Right renal cortex interstitium (tissue), 3 donors: Measurements from ENCODE around the gene FIG4. TPM values are rescaled to one million over a fixed set of nuclear protein-coding genes. Genes with fewer than 3 reads are reported as not detected.
A peak's percentile ranks its signal among the peaks of the same experiment; 100 is the strongest.
"Not testable (repeated sequence)": the region's sequence is repeated elsewhere in the genome, so short reads cannot be mapped to it uniquely, and the experiment has no call there.

ENCODE experiments used
- DNase-seq, 3 donors: peaks; one replicate each; pipeline ENCODE4 v3.0.0-alpha.2; 2013; ENCODE audit warnings: low read depth in 3 of 3, low spot score in 2 of 3
- polyA plus RNA-seq, 3 donors: library from polyadenylated mRNA; unstranded; fragments of 120-200 nt; gene quantifications; one replicate each; pipeline ENCODE4 v1.2.1, GENCODE V29; 2013; ENCODE audit not compliant: insufficient read length in 3 of 3

FIG4 gene
- polyA plus RNA-seq, 3 donors = 25.6 to 26.7 (median 25.8) TPM

DNA sequence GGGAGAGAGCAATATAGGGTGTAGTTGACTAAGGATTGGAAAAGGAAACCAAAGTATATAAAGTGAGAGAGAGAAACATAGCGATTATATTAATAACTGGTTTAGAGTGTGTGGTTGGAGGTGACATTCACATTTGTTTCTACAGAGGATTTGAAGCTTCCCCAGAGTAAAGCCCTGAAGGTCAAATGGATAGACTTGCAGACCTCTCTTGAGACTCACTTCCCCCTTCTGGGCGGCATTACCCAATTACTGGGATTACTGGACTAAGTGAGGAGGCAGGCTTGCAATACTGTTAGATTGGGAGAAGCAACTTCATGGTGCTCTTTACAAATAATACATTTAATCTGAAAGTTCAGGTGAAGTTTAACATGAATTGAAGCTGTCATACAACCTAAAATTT is 10.7 kb downstream of the FIG4 start:
- no peak for DNase-seq

DNA sequence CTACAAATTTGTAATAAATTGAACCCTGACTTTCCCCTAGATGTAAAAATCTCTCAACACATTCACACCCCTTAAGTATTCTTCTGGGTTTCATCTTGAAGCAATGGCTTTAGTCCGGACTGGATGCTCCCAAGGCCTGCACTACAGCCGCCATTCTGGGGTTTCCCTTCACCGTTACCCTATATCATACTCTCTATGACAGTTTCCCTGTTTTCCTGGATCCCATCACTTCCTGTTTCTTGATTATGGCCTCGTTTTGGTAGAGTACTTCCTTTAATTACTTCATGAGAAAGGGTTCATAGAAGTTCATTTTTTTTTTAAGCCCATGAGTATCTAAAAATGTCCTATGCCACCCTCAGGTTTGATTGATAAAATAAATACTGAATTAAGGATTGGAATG is 11.7 kb downstream of the FIG4 start:
- no peak for DNase-seq

DNA sequence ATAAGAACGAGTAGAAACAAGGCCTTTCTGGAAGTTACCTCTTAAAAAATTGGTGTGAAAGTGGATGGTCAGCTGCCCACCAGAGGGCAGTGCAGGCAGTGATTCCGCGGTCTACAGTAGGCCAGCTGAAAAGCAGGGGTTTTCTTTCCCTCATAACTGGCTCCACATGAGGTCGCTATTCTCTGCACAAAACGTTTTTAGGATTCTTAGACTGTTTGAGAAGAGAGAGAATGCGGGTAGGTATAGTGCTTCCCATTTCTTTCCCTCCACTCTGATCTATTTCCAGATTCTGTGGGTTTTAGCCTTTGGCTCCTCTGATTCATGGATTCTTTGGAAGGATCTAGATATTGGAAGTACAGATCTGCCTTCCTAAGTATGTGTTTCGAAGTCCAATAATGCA is 14.2 kb downstream of the FIG4 start:
- DNase-seq = peak; percentile 80 to 82 (median 82)

DNA sequence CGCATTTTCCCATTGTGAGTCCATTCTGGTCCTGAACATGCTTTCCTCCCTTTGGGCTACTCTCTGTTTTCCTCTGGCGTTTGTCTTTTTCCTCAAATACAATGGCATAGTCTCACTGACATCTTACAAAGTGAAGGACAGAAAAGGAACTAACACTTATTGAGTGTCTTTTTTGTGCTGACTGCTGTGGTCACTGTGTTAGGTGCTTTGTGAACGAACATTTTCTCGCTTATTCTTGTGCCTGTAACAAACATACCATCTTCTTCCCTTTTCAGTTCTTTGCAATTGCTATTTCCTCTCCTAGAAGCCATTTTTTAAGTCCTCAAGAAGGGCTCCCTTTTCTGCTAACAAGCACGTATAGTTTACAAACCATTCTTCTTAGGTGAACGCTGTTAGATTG is 15.4 kb downstream of the FIG4 start:
- DNase-seq = no peak

DNA sequence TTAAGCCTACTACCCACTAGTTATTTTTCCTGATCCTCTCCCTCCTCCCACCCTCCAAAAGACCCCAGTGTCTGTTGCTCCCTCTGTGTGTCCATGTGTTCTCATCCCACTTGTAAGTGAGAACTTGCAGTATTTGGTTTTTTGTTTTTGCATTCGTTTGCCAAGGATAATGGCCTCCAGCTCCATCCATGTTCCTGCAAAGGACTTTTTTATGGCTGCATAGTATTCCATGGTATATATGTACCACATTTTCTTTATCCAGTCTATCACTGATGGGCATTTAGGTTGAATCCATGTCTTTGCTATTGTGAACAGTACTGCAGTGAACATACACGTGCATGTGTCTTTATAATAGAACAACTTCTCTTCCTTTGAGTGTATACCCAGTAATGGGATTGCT is 17.0 kb downstream of the FIG4 start:
- DNase-seq = not testable (repeated sequence)

DNA sequence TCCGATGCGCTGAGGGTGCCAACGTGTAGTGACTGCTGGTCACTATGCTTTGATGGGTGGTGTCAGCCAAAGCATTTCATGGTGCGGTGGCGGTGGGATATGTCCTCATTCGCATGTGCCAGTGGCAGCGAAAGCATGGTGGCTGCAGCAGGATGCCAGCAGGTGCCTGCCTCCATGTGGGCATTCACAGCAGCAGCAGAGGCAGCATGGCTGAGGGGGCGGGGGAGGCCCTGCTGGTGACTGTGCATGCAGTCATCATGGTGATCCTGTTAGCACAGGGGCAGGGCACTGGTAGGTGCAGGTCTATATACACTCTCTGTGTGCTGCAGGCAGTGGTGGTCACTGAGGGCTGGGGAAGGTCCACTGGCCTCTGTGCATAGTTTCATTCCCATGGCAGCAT is 22.0 kb downstream of the FIG4 start:
- no peak for DNase-seq

DNA sequence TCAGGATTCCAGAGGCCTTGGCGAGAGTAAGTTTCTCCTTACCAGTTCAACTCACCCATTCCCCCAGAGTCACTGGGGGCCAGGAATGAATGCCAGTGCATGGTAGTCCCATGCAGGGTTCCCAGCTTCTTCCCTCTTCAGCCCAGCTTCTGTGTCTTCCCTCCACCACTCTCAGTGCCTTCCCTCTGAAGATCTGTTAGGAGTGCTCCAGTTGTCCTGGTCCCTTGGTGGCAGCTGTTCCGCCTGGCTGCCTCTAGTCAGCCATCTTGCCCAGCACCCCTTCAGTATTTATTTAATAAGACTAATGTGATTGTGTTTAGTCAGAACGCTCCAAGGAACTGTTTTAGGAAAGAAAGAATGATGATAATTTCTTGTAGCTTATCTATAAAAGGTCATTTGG is 23.1 kb downstream of the FIG4 start:
- DNase-seq = no peak

DNA sequence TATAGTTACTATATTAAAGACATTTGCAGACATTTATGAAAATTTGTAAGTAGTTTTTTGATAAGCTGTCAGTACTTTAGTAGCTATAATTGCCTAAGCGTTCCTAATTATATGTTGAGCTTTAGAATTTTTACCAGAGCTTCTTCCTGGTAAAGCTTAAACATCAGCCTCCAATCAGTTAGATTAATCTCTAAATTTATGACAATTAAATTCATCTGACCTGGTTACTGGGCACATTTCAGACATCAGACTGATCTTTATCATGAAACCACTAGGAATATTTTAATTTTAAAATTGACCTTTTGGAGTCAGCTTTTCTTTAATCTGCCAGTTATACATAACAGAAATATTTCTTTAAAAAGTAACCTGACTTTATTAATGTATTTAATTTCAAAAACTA is 23.5 kb downstream of the FIG4 start:
- DNase-seq = no peak

DNA sequence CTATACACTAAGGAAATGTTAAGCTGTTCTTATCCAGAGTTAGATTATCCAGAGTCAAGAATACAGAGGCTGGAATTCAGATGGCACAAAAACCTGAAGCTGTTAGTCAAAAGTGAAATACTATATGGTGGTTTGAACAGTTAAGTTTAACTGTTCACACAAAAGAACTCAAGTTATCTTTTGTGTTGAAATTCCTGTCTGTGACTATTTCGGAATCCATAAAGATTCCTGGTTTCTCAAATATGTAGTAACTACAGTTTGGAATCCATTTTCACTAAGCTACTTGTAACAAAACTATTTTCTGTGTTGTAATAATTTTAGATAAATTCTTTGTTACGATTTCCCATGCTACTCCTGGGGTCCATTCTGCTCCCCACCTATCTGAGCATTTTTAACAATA is 24.5 kb downstream of the FIG4 start:
- DNase-seq = no peak

DNA sequence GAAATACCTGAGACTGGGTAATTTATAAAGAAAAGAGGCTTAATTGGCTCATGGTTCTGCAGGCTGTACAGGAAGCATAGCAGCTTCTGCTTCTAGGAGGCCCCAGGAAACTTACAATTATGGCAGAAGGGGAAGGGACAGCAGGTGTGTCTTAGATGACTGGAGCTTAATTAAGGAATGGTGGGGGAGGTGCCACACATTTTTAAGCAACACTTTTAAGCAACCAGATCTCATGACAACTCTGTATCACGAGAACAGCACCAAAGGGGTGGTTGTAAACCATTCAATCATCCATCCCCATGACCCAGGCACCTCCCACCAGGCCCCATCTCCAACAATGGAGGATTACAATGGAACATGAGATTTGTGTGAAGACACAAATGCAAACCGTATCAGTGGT is 26.9 kb downstream of the FIG4 start:
- no peak for DNase-seq

DNA sequence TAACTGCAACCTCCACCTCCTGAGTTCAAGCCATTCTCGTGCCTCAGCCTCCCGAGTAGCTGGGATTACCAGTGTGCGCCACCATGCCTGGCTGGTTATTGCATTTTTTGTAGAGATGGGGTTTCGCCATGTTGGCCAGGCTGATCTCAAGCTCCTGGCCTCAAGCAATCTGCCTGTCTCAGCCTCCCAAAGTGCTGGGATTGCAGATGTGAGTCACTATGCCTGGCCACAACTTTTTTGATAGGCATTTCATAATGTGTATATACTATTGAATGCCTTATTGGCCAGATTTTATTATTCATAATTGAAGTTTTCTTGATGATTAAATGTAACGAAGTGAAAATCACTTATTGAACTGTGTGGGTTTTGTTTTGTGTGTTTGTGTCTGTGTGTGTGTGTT is 27.9 kb downstream of the FIG4 start:
- no peak for DNase-seq

DNA sequence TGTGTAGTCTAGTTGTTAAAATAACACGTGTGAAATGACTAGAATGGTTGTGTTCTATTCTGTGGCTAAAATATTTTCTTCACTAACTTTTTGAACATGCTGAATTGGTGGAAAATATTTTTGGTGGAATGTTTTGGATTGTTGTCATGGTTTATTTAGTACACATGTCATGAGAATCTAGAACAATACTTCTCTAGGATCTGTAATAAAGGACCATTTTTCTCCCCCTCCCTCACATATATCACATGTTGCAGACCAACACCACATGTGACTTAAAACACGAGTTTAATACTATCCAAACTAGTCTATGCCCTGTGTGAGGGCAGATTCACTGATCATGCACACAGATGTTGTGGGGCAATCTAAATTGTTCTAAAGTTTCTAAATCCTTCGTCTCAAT is 29.2 kb downstream of the FIG4 start:
- DNase-seq = no peak

DNA sequence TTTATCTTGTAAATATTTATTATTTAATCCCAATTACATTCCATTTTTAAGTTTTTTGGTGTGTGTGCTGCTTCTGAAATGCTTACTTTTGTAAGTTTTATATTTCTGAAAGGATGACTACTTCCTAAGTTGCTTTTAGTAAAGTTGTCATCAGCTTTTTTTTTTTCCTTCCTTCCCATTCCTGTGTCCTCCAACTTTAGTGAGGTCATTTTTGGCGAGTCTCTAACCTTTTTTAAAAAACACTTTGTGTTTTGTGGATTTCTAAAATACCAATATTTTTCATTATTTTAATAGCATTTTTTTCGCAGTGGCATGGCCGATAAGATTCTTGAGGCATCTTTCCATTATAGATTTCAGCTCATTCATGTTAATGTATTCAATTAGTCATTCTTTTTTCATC is 30.9 kb downstream of the FIG4 start:
- no peak for DNase-seq

DNA sequence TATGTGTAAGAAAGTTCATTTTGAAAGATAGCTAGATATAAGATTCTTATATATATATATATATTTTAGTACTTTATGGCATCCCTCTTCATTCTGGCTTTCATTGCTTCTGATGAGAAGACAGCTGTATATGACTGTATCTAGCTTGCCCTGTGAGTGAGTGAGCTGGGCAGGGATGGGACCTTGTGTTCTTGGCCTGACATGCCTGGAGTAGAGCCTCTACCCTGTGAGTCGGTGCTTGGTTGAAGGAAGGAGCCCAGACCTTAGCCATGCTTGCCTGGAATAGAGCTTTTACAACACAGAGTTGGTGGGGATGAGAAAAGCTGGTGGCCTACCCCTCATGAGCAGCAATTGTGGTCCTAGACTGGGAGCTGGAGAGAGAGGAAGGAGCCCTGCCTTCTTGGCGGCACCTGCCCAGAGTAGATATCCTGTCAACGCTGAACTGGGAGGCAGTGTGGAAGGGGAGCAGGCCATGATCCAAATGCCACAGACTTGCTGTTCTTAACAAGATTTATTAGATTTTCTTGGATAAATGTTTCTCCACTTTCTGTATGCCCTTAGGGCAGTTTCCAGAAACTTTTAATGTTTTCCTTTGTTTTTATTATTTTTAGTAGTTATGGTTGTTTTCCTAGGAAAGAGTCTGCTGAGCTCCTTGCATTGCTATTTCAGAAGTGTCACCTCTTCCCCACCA is 31.6 kb downstream of the FIG4 start:
- DNase-seq = no peak

DNA sequence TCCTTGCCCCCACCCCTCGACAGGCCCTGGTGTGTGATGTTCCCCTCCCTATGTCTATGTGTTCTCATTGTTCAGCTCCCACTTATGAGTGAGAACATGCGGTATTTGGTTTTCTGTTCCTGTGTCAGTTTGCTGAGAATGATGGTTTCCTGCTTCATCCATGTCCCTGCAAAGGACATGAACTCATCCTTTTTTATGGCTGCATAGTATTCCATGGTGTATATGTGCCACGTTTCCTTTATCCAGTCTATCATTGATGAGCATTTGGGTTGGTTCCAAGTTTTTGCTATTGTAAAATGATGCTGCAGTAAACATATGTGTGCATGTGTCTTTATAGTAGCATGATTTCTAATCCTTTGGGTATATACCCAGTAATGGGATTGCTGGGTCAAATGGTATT is 34.2 kb downstream of the FIG4 start:
- DNase-seq = not testable (repeated sequence)

DNA sequence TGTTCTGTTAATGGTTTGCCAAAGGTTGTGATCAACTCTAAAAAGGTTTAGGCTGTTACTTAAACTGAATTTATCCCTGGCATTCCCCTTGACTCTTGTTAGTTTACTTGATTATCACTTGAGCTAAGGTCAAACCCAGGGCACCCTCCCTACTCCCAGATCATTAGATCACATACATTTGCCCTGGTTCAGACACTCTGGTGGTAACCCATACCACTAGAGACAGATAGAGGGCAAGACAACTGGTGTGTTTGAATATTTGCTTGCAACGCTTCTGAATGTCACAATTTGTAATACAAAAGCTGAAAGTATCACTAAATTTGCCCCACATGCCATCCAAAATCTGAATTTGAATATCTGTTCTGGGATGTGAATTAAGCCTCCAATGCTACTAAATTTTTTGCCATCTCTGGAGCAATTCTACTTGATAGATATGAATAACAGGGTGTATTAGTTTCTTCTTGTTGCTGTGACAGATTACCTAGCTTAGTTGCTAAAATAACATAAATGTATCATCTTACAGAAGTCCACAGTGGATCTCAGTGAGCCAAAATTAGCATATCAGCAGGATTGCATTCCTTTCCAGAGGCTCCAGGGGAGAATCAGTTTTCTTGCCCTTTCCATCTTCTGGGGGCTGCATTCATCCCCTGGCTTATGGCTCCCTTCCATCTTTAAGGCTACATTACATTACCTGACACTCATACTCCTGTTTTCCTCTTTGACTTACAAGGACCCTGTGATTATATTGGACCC is 45.4 kb downstream of the FIG4 start:
- no peak for DNase-seq

DNA sequence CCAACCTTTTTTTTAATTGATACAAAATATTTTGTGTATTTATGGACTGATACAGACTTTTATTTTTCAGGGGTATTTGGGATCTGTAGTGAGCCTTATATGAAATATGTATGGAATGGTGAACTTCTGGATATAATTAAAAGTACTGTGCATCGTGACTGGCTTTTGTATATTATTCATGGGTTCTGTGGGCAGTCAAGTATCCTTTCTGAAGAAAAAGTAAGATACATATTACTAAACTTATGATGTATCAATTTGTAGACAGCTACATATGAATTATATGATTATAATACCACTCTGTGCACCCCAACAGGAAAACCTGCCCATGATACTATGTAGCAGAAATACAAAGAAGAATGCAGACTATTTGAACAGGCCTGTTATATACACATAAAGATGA is 47.2 kb downstream of the FIG4 start:
- DNase-seq = no peak

DNA sequence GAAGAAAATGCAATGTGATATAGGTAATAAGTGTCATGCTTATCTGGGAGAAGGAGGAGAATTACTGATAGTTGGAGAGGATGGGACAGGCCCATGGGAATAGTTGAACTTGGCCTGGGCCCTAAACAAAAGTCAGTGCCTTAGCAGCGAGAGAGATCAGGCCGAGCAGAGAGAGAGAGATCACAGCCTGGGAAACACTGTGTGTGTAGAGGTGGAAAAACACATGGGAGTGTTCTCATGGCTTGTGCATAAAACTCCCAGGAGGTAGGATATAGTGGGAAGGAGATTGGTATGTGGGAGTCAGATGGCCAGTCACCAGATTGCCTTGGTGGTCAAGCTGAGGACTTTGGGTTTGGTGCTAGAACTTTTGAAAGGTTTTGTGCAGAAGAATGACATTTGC is 47.6 kb downstream of the FIG4 start:
- DNase-seq = no peak

DNA sequence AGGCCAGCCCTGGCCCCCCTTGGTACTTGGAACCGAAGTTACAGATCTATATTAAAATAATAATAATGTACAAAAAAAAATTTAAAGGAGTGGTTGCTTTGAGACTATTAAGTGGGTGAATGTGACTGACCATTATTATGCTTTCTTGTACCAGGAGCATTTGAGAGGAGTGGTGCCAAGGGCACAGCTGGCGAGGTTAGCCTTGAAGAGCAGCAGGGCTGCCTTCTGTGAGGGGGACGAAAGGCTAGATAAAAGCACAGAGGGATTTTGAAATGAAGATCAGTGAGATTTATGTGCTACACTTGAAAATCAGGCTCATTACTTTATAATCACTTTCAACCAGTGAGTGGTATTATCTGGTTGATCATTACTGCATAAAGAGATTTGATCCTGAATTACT is 48.6 kb downstream of the FIG4 start:
- no peak for DNase-seq

DNA sequence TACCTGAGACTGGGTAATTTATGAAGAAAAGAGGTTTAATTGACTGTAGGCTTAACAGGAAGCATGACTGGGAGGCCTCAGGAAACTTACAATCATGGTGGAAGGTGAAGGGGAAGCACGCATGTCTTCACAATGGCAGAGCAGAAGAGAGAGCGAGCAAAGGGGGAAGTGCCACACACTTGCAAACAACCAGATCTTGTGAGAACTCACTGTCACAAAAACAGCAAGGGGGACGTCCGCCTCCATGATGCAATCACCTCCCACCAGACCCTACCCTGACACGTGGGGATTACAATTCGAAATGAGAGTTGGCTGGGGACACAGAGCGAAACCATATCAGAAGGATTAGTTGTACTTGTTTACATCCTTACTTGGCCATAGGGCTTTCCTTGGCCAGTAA is 49.7 kb downstream of the FIG4 start:
- DNase-seq = no peak

DNA sequence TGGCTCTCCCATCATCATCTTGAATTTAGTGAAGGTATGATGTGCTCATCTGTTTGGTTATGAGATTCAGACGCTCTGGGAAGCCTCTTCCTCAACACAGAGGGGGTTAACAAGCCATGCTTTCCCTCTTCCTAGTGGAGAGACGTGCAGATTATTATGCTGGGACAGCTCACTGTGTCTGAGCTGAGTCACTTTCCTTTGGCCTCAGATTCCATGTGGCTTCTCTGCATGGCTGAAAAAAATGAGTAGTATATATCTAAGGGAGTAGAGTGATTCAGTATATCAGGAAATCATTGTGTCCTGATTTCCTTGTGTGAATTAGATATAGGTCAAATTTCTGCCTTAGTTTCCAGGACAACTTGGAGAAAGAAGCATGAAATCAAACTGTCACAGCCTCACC is 52.6 kb downstream of the FIG4 start:
- no peak for DNase-seq

DNA sequence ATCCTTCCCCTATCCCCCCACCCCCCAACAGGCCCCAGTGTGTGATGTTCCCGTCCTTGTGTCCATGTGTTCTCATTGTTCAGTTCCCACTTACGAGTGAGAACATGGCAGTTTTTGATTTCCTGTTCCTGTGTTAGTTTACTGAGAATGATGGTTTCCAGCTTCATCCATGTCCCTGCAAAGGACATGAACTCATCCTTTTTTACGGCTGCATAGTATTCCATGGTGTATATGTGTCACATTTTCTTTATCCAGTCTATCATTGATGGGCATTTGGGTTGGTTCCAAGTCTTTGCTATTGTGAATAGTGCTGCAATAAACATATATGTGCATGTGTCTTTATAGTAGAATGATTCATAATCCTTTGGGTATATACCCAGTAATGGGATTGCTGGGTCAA is 53.7 kb downstream of the FIG4 start:
- not testable (repeated sequence) for DNase-seq

DNA sequence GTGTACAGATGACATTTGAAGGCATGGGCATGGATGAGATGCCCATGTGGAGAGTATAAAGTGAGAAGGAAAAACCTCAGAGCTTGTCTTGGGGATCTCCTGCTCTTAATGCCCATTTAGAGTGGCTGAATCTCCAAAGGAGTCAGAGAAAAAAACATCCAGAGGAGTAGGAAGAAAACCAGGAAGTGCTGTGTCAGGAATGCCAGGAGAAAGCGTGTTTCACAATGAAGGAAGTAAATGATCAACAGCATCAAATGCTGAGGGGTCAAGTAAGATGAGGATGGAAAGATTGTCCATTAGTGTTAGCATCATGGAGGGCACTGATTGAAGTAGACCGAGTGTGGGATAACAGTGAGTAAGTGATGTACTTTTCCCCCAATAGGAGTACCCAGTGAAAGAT is 56.1 kb downstream of the FIG4 start:
- no peak for DNase-seq
